RWPE1 (cell line): ENCODE measurements around the gene NMRK1.

ENCODE experiments used
- CTCF ChIA-PET: fragments of 350-600 bp; sonication (Branson Sonifier 250); formaldehyde crosslinking; extraction: SDS; loops from one replicate; lab custom pipeline; 2021; lab: Yijun Ruan, JAX
- POLR2A ChIA-PET: fragments of 400-600 bp; formaldehyde crosslinking; extraction: SDS; loops from one replicate; lab custom pipeline; 2020; ENCODE audit warnings: antibody characterized with exemption; ENCODE audit not compliant: low non-redundant PET; lab: Yijun Ruan, JAX
- DNase-seq: peaks from one replicate; pipeline ENCODE4 v3.0.0; 2012; ENCODE audit warnings: low spot score
- H3K27ac ChIP-seq: fragments of 450-650 bp; 2 replicates; pipeline ENCODE4 v1.5.1; 2017
- TF ChIP-seq, protein P1 (sequence below): fragments of 450-650 bp; conservative IDR thresholded peaks from 2 replicates; pipeline ENCODE4 v1.5.1; 2017; ENCODE audit warnings: low read depth, mild to moderate bottlenecking

The NMRK1 gene

DNA sequence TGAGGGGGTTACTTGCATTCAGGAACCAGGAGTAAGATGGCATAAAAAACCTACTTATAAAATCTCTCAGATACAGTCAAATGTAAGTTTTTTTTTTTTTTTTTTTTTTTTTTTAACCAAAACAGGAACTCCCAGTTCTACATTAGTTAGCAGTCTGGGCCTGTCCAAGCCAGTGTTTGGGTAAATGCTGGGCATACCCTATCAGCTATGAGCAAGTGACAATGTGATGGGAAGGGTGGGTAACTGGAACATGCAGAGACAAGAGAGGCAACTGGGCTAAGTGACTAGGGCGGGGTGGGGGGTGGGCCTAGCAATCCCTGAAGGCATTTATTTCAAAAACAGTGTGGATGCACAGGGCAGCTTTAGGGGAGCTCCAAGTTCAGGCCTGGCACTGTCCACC, 2.3 kb downstream of the NMRK1 start:
- H3K27ac ChIP-seq: peak overlapping the region; percentile 76
- ChIA-PET CTCF (interaction anchor here (0.6 to 1.8 kb wide), 3 partner anchors 8 to 312 kb away, joined by 4 to 10 read pairs (median 4); no protein-coding TSS in a partner anchor), POLR2A (interaction anchor here (0.6 to 0.8 kb wide), 3 partner anchors 14 to 131 kb away, joined by 3 to 4 read pairs (median 3); no protein-coding TSS in a partner anchor)
- TF ChIP-seq, protein P1, sequence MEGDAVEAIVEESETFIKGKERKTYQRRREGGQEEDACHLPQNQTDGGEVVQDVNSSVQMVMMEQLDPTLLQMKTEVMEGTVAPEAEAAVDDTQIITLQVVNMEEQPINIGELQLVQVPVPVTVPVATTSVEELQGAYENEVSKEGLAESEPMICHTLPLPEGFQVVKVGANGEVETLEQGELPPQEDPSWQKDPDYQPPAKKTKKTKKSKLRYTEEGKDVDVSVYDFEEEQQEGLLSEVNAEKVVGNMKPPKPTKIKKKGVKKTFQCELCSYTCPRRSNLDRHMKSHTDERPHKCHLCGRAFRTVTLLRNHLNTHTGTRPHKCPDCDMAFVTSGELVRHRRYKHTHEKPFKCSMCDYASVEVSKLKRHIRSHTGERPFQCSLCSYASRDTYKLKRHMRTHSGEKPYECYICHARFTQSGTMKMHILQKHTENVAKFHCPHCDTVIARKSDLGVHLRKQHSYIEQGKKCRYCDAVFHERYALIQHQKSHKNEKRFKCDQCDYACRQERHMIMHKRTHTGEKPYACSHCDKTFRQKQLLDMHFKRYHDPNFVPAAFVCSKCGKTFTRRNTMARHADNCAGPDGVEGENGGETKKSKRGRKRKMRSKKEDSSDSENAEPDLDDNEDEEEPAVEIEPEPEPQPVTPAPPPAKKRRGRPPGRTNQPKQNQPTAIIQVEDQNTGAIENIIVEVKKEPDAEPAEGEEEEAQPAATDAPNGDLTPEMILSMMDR: no peak
- DNase-seq: peak; percentile 54

DNA sequence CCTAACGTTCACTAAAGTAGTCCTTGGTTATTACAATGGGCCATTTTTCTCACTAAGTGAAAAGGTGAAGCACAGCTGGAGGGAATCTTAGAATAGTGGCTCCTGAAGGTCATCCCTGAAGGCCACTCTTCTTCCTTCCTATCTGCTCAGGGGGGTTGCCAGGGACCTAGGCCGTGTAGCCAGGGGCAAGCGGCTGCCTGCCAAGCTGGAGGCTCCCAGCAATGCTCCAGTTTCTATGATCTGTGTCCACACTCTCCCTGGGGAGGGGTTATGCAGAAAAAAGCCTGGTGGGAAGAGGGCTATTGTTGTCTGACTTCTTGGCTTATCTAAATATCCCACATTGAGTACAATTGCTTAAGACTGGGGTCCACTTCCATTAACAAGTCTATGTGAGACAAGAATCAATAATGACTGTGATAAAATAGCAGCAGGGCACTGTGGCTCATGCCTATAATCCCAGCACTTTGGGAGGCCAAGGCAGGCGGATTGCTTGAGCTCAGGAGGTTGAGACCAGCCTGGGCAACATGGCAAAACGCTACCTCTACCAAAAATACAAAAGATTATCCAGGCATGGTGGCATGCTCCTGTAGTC, 3.8 kb downstream of the NMRK1 start:
- ChIA-PET CTCF (interaction anchor here (0.6 kb wide), 1 partner anchor 311 kb away, joined by 3 read pairs; no protein-coding TSS in a partner anchor), POLR2A (no interaction called here)
- H3K27ac ChIP-seq: peak overlapping the region; percentile 66
- DNase-seq: no peak
- TF ChIP-seq, protein P1: no peak

DNA sequence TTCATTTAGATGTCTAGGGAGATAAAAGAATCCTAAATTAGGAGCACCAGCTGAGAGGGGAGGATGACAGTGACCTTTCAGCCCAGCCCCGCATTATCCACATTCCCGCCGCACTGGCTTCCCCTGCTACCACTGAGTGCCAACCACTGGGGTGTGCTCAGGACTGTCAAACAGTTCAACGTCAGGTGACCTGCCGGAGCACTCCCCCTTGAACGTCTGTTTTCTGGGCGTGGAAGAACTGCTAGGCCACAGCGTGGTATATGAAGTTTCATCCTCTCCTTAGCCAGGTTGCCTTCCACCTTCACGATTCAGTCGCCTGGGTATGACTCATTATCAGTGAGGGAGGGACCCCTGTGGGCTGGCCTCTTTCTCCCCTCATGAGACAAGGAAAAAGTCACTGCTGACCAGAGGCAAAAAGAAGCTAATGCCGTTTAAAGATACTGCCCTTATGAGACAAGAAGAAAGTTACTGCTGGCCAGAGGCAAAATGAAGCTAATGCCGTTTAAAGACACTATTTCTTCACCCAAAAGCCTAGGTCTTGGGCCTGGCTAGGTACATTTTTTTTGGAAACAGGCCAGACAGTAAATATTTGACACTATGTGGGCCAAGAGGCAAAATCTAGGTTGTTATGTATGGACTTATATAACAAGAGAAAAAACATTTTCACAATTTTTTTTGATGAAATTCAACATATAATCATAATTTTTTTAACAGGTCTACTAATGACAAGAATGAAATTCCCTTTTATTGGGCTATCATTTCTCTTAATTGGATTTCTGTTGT, 4.6 kb downstream of the NMRK1 start:
- ChIA-PET CTCF (interaction anchor here (0.6 to 1.4 kb wide), 4 partner anchors 43 to 309 kb away, joined by 3 read pairs; partner anchors contain the start of gene C9orf40), POLR2A (no interaction called here)
- peak overlapping the region; percentile 77 for H3K27ac ChIP-seq
- peak; percentile 57 for DNase-seq
- TF ChIP-seq, protein P1: no peak

DNA sequence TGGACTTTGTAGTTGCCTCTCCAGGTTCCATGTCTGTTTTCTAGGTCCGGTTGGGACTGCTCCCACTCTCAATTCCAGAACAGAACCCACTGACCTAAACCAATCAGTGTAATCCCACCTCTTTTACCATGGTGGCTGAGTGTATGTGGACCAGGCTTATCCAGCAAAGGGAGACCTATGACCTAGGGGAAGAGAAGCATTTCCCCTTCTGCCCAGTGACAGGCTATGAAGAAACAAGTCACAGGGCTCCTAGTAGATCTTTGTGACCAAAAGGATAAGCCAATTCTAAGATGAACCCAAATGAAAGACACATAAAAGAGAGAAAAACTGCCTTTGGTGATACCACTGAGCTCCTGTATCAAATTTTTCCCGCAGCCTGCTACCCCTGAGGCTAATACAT, 6.3 kb downstream of the NMRK1 start:
- ChIA-PET CTCF (interaction anchor here (0.6 kb wide), 1 partner anchor 915 kb away, joined by 6 read pairs; no protein-coding TSS in a partner anchor), POLR2A (no interaction called here)
- TF ChIP-seq, protein P1: no peak
- no peak overlapping the region for H3K27ac ChIP-seq
- DNase-seq: no peak

DNA sequence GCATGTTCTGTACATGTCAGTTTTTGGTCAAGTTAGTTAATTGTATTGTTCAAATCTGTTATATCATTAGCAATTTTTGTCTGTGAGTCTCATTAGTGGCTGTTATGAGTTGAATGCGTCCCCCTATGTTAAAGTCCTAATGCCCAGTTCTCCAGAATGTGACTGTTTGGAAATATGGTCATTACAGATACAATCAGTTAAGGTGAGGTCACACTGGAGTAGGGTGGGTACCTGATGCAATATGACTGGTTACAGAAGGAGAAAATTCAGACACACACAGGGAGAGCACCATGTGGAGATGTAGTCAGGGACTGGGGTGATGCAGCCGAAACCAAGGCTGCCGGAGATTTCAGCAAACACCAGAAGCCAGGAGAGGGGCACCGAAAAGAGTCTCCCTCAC, 15.1 kb downstream of the NMRK1 start:
- no peak overlapping the region for H3K27ac ChIP-seq
- no peak for DNase-seq
- TF ChIP-seq, protein P1: no peak
- ChIA-PET POLR2A (no interaction called here), CTCF (interaction anchor here (1.3 kb wide), 1 partner anchor 299 kb away, joined by 6 read pairs; no protein-coding TSS in a partner anchor)

DNA sequence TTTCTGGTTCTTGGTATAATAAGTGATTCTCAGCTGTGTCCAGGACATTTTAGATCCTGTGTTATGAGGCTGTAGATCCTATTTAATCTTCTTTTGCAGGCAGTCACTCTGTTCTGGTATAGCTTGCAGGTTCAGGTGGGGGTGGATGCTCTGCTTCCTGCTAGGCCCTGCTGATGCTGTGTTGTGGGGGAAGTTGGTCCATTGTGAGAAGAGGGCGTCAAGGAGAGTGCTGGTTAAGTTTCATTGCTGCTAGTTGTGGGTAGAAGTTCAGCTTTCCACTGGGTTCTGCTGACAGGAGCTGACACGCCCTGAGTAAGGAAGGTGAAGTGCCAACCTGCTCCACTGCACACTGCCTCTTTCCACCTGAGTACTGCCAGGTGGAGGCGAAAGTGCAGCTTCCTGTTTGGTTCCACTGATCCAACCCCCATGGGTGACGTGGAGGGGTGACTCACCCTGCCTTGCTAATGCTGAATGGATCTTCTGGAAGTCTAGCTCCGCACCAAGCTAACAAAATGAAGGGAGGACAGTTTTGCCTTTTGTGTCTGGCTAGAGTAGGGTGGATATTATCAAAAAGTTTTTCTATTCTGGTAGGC, 16.3 kb downstream of the NMRK1 start:
- TF ChIP-seq, protein P1: no peak
- no peak overlapping the region for H3K27ac ChIP-seq
- peak; percentile 85 for DNase-seq
- CTCF ChIA-PET: interaction anchor here (0.5 to 1.8 kb wide), 5 partner anchors 119 to 300 kb away, joined by 3 to 7 read pairs (median 4); partner anchors contain the start of gene C9orf40
- POLR2A ChIA-PET: interaction anchor here (1.0 to 1.2 kb wide), 2 partner anchors 14 to 17 kb away, joined by 3 to 4 read pairs; partner anchors contain the start of genes NMRK1 and OSTF1
